HTR-8/SVneo (cell line): ENCODE data around the gene NSD1.

Source experiments
- DNase-seq: peaks from one replicate; pipeline ENCODE4 v3.0.0; 2011; ENCODE audit warnings: low spot score, mixed read lengths; ENCODE audit not compliant: insufficient read length
- FAIRE-seq: peaks from 2 replicates; lab custom pipeline; 2011; peaks lifted over from hg19 to GRCh38; lab: Jason Lieb, UNC

Gene NSD1

GRCh38 chr5:177133096-177133852, at the start of gene NSD1:
NSD1 (plus strand) TSS chr5:177133773; CDS start chr5:177135104, 1,331 bp downstream.
- FAIRE-seq: peak; percentile 46

DNA sequence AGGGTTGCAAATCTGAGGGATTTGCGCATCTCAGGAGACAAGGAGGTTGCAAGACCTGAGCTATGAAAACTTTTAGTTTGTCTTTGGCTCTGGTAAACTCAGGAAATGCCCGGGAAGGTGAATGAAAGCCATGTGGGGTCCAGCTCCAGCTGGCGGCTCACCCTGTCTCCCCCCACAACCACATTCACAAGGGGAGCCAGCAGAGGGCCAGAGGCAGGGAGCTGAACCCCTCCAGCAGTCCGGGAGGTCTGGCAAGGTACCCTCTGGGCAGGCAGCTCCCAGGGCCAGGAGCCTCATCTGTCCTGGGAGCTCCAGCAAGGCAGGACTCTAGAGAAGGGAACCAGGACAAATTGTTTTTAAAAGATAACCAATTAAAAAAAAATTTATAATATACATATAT, 49.4 kb upstream of the NSD1 start:
- FAIRE-seq (no peak), DNase-seq (no peak)

More at GRCh38 chr5:177133096-177133852, at the start of gene NSD1:
- DNase-seq: peak; percentile 75

DNA sequence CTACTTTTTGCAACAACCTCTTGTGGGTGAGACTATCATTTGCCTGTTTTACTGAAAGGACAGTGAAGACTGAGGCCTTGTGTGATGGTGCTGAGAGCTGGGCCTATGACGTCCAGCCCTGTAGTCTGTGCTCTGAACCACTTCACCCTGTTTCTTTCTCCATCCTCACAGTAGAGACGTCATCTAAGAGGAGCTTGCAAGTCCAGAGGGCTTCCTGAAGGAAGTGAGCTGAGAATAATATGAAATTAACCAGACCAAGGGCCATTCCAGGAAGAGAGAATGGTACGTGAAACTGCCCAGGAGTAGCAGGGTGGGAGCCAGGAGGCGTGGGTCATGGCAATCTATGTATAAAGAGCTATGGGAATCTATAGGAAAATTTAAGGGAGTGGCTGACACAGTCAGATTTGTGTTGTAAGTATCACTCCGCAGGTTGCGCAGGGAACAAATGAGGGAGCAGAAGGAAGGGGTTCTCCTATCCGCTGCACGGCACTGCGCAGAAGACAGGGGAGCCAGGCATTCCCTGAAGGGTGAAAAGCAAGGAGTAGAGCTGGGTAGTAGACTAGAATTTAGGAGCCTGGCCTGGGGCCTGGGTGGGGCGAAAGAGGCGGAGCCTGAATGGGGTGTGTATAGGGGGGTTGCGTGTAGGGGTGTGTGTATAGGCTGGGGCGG, 47.5 kb upstream of the NSD1 start:
- DNase-seq: no peak
- FAIRE-seq: no peak

- peak; percentile 66 for FAIRE-seq
Observed at GRCh38 chr5:177086654-177087397, 46.7 kb upstream of the NSD1 start, which contains the start of gene FGFR4. FGFR4 (plus strand) TSS chr5:177086915; CDS start chr5:177089603, 2,688 bp downstream.

DNA sequence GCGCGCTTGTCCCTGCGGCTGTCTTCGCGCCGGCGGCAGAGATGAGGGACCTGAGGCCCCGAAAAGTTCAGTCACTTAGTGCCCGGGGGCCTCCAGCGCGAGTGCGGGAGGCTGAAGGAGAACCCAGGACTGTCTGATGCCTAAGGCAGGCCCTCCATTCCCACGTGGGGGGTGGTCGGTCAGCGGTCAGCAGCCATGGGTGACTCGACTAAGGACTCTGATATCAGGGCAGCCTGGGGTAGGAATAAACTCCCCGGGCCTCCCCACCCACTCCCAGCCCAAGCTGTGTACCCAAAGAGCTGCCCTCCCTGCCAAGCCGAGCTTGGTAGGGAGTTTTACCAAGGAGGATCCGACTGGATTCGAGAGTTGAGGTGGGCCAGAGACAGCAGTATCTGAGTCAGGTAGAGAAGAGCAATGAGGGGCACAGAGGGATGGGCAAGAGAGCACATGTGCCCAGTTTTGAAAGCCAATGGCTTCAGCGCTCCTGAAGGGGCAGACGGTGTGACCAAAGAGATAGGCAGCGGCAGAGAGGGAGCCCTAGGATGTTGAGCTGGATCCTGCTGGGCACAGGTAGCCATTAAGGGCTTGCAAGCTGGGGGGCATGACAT, 46.1 kb upstream of the NSD1 start:
- FAIRE-seq (no peak), DNase-seq (no peak)

More at GRCh38 chr5:177086654-177087397, 46.7 kb upstream of the NSD1 start, which contains the start of gene FGFR4:
- peak; percentile 82 for DNase-seq

- no peak for FAIRE-seq
- DNase-seq: no peak
Observed at GRCh38 chr5:177089127-177089526, 44.4 kb upstream of the NSD1 start.

DNA sequence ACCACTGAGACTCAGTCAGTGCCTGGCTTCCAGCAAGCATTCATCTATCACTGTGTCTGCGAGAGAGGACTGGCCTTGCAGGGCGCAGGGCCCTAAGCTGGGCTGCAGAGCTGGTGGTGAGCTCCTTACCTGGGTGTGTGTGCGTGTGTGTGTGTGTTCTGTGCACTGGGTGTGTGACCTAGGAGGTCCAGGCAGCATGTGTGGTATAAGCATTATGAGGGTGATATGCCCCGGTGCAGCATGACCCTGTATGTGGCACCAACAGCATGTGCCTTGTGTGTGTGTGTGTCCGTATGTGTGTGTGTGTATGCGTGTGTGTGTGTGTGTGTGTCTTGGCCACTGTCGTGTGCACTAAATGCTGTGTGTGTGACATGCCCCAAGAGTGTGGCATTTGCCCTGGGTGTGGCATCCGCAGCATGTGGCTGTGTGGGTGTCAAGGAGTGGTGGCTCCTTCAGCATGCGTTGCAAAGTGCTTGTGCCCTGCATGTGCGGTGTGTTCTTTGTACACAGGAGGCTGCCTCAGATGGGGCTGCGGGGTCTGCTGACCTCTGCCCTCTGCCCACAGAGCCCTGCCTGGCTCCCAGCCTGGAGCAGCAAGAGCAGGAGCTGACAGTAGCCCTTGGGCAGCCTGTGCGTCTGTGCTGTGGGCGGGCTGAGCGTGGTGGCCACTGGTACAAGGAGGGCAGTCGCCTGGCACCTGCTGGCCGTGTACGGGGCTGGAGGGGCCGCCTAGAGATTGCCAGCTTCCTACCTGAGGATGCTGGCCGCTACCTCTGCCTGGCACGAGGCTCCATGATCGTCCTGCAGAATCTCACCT, 43.5 kb upstream of the NSD1 start:
- FAIRE-seq: peak; percentile 81
- no peak for DNase-seq

- FAIRE-seq (no peak), DNase-seq (no peak)
Observed at GRCh38 chr5:177090813-177091212, 42.8 kb upstream of the NSD1 start.

GRCh38 chr5:177091232-177091631, 42.3 kb upstream of the NSD1 start:
- FAIRE-seq: no peak
- DNase-seq: no peak

DNA sequence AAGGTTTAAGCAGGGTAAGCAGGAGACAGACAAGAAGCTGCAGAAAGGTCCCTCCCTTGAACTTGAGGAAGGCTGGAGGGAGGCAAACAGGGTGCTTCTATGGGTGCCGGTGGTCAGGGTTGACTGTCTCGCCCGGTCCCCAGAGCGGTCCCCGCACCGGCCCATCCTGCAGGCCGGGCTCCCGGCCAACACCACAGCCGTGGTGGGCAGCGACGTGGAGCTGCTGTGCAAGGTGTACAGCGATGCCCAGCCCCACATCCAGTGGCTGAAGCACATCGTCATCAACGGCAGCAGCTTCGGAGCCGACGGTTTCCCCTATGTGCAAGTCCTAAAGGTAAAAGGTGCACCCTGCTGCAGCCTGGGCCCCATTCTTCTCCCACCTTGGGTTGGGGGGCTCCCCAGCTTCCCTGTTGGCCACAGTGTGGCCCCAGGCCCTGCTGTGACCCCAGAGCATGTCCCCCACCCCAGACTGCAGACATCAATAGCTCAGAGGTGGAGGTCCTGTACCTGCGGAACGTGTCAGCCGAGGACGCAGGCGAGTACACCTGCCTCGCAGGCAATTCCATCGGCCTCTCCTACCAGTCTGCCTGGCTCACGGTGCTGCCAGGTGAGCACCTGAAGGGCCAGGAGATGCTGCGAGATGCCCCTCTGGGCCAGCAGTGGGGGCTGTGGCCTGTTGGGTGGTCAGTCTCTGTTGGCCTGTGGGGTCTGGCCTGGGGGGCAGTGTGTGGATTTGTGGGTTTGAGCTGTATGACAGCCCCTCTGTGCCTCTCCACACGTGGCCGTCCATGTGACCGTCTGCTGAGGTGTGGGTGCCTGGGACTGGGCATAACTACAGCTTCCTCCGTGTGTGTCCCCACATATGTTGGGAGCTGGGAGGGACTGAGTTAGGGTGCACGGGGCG, 41.1 kb upstream of the NSD1 start:
- FAIRE-seq: no peak
- no peak for DNase-seq

DNA sequence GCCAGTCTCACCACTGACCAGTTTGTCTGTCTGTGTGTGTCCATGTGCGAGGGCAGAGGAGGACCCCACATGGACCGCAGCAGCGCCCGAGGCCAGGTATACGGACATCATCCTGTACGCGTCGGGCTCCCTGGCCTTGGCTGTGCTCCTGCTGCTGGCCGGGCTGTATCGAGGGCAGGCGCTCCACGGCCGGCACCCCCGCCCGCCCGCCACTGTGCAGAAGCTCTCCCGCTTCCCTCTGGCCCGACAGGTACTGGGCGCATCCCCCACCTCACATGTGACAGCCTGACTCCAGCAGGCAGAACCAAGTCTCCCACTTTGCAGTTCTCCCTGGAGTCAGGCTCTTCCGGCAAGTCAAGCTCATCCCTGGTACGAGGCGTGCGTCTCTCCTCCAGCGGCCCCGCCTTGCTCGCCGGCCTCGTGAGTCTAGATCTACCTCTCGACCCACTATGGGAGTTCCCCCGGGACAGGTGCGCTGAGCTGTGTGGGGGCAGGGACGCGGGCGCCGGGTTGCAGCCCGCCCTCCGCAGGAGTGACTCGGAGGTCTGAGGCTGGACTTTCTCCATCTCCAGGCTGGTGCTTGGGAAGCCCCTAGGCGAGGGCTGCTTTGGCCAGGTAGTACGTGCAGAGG, 40.4 kb upstream of the NSD1 start:
- DNase-seq: no peak
- FAIRE-seq: no peak

DNA sequence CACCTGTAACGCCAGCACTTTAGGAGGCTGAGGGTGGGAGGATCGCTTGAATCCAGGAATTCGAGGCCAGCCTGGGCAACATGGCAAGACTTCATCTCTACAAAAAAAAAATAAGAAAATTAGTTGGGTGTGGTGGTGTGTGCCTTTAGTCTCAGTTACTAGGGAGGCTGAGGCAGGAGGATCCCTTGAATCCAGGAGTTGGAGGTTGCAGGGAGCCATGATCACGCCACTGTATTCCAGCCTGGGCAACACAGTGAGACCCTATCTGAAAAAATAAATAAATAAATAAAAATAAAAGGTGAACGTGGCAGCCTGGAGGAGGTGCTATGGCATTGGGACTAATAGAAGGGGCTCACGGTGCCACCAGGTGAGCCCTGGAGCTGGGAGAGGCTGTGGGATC, 39.8 kb upstream of the NSD1 start:
- DNase-seq: no peak
- no peak for FAIRE-seq

- FAIRE-seq (no peak), DNase-seq (no peak)
Observed at GRCh38 chr5:177094224-177095087, 39.1 kb upstream of the NSD1 start.

DNA sequence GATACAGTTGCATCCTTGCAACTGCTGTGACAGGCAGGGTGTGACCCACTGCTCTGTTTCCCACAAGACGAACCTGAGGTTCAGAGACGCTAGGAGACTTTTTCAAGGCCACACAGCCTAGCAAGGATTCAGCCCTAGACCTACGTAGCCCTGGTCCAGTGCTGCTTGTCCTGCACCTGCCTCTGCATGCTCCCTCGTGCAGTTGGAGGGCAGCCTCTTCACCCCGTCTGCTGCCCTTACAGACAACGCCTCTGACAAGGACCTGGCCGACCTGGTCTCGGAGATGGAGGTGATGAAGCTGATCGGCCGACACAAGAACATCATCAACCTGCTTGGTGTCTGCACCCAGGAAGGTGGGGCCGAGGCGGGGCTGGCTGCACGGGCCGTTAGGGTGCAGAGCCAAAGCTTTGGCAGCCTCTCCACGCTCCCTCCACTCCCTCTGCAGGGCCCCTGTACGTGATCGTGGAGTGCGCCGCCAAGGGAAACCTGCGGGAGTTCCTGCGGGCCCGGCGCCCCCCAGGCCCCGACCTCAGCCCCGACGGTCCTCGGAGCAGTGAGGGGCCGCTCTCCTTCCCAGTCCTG, 38.4 kb upstream of the NSD1 start:
- FAIRE-seq (no peak), DNase-seq (no peak)

DNA sequence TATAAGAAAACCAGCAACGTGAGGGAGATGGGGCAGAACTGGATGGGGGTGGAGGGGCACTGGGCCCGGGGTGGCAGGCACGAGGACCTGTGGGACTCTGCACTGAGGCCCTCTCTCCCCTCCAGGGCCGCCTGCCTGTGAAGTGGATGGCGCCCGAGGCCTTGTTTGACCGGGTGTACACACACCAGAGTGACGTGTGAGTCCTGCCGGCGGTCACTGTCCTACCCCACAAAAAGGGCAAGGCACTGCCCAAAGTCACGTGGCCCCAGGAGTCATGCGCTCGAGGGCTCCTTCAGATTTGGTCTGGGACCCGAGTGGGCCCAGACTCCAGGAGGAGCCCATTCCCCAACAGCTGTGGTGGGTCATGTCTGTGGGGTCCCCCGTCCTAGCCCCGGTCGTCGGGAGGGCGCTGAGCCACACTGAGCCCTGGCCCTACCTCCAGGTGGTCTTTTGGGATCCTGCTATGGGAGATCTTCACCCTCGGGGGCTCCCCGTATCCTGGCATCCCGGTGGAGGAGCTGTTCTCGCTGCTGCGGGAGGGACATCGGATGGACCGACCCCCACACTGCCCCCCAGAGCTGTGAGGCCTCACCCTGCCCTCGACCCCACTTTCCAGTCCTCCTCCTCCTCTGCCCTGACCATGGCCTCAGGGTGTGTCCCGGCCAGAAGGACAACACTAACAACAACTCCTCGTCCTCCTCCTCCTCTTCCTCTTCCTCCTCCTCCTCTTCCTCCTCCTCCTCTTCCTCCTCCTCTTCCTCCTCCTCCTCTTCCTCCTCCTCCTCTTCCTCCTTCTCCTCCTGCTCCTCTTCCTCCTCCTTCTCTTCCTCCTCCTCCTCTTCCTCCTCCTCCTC, 37.2 kb upstream of the NSD1 start:
- FAIRE-seq (no peak), DNase-seq (no peak)
